NT2/D1 (cell line): ENCODE results near the gene TOMM70.

Experiments
- DNase-seq: peaks from one replicate; pipeline ENCODE4 v3.0.0-alpha.2; 2011; ENCODE audit warnings: low read depth, low spot score
- H3K27me3 ChIP-seq: 2 replicates; pipeline ENCODE4 v1.6.0; 2011; ENCODE audit warnings: mild to moderate bottlenecking; ENCODE audit not compliant: insufficient read length, insufficient read depth
- H3K36me3 ChIP-seq: 2 replicates; pipeline ENCODE4 v1.6.1; 2011; ENCODE audit warnings: mild to moderate bottlenecking, low read length, mixed read lengths; ENCODE audit not compliant: insufficient read depth, insufficient read length
- H3K4me1 ChIP-seq: 2 replicates; pipeline ENCODE4 v1.5.1; 2011; ENCODE audit not compliant: insufficient read depth, insufficient read length
- H3K4me3 ChIP-seq: 2 replicates; pipeline ENCODE4 v1.5.1; 2011; ENCODE audit warnings: low read depth; ENCODE audit not compliant: insufficient read length
- H3K9ac ChIP-seq: 2 replicates; pipeline ENCODE4 v1.6.0; 2011; ENCODE audit warnings: low read depth; ENCODE audit not compliant: insufficient read length
- H3K9me3 ChIP-seq: 2 replicates; pipeline ENCODE4 v1.5.1; 2011; ENCODE audit warnings: mild to moderate bottlenecking, low read length; ENCODE audit not compliant: insufficient read depth
- SUZ12 ChIP-seq: IDR thresholded peaks from 2 replicates; pipeline ENCODE4 v1.6.1; 2011; ENCODE audit not compliant: insufficient read length, insufficient read depth; ENCODE audit errors: extremely low read depth
- YY1 ChIP-seq: IDR thresholded peaks from 2 replicates; pipeline ENCODE4 v1.6.1; 2011; ENCODE audit not compliant: insufficient read length, insufficient read depth
- ZNF274 ChIP-seq: IDR thresholded peaks from 2 replicates; pipeline ENCODE4 v1.6.1; 2011; ENCODE audit warnings: mild to moderate bottlenecking, low read depth, low read length

The TOMM70 gene

GRCh38 chr3:100319951-100320350, 80.9 kb downstream of the TOMM70 start:
- Histone ChIP-seq H3K4me3 (no peak overlapping the region), H3K27me3 (no peaks in the 10 kb centered on the region), H3K4me1 (no peaks in the 10 kb centered on the region), H3K9ac (no peak overlapping the region), H3K36me3 (peaks cover 31% of the 10 kb centered on the region), H3K9me3 (no peaks in the 10 kb centered on the region)
- DNase-seq: no peak
- TF ChIP-seq SUZ12 (no peak), ZNF274 (no peak), YY1 (no peak)

DNA sequence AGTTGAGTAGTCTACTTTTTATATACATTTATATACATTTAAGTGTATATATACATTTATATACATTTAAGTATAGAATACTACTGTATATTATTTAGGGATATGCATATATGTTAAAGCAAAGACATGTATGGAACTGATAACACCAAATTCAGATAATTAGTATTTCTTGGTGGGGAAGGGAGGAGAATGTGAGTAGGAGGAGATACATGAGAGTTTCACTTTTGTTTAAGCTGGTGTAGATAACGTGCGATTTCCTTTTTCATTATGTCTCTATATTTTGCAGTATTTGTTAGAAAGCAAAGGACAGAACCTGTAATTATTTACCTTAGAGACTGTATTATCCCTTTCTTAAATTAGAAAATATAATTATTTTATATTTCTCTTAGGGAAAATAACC, 83.0 kb downstream of the TOMM70 start:
- H3K9me3 ChIP-seq: no peaks in the 10 kb centered on the region
- no peak for TF ChIP-seq ZNF274
- no peak for TF ChIP-seq YY1
- no peak for TF ChIP-seq SUZ12
- DNase-seq: no peak

DNA sequence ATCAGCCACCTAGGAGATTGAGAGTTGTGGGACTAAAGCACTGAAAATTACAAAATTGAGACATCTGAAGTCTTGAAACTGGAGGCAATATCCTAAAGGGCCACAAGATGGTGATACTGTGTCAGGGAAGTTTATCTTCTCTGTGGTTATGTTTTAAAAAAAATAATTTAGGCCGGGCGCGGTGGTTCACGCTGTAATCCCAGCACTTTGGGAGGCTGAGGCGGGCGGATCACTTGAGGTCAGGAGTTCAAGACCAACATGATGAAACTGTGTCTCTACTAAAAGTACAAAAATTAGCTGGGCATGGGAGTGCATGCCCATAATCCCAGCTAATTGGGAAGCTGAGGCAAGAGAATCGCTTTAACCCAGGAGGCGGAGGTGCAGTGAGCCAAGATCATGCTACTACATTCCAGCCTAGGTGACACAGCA, 84.2 kb downstream of the TOMM70 start:
- DNase-seq: no peak
- no peaks in the 10 kb centered on the region for H3K27me3 ChIP-seq
- H3K36me3 ChIP-seq: peaks cover 39% of the 10 kb centered on the region
- no peaks in the 10 kb centered on the region for H3K9me3 ChIP-seq
- H3K4me3 ChIP-seq: no peak overlapping the region
- no peak for TF ChIP-seq YY1
- TF ChIP-seq SUZ12: no peak
- no peak for TF ChIP-seq ZNF274
- no peak overlapping the region for H3K9ac ChIP-seq
- no peaks in the 10 kb centered on the region for H3K4me1 ChIP-seq

More for the DNA sequence above, 83.0 kb downstream of the TOMM70 start:
- Histone ChIP-seq H3K4me1 (no peaks in the 10 kb centered on the region), H3K9ac (no peak overlapping the region), H3K4me3 (no peak overlapping the region), H3K36me3 (peaks cover 34% of the 10 kb centered on the region), H3K27me3 (no peaks in the 10 kb centered on the region)
